ENCODE results near the gene VPS37B. TPM values are rescaled to one million over a fixed set of nuclear protein-coding genes. Genes with fewer than 3 reads are reported as not detected.

The VPS37B gene
- total and polyA plus RNA-seq, 2 of the 8 experiments (the other 6 are each of a cell fraction or from before 2014, with no cell fraction given) = 11.9 to 15.7 TPM

- TF ChIP-seq CHD7 (IDR thresholded peaks at IDR 0.05; ENCODE audit: insufficient replicate concordance, low read length) = no peak
- peak; percentile 53; the same call in 1 of the 2 replicates for TF ChIP-seq TBP (IDR thresholded peaks at IDR 0.05; ENCODE audit: low read depth, low read length)
- TF ChIP-seq EZH2 (IDR thresholded peaks at IDR 0.05; ENCODE audit: low read depth, low read length, severe bottlenecking) = no peak
- 0 out of 4 replicates have a peak, but pooled peaks of 1 of the 2 experiments have one; percentile 43 for TF ChIP-seq SIN3A (conservative IDR thresholded peaks at IDR 0.05 in 1 of 2, IDR thresholded peaks at IDR 0.05 in 1 of 2; ENCODE audit: low read depth in 1 of 2, low read length in 2 of 2)
- peak; percentile 77; the same call in 1 of the 2 replicates for TF ChIP-seq RBBP5 (IDR thresholded peaks at IDR 0.05; ENCODE audit: borderline replicate concordance, low read depth, low read length)
- TF ChIP-seq BCL11A (IDR thresholded peaks at IDR 0.05; ENCODE audit: low read depth in 2 of 2, low read length in 2 of 2) = no peak
- TF ChIP-seq TCF12 (IDR thresholded peaks at IDR 0.05; ENCODE audit: low read depth, low read length) = no peak
- peak; percentile 31; the same call in 1 of the 2 replicates for TF ChIP-seq SP1 (IDR thresholded peaks at IDR 0.05; ENCODE audit: low read depth, low read length)
- TF ChIP-seq FOSL1 (IDR thresholded peaks at IDR 0.05; ENCODE audit: insufficient read depth, low read depth, low read length) = no peak
These were observed at the start of gene VPS37B (continued) for GRCh38 chr12:122895704-122896636.

Data from H1 (cell line).